PFSK-1 (cell line): ENCODE data around the gene RAB38.

Experiments
- FOXP2 ChIP-seq: optimal IDR thresholded peaks from 2 replicates; pipeline ENCODE3; 2011; ENCODE audit warnings: borderline replicate concordance, control low read depth, inconsistent platforms; ENCODE audit not compliant: insufficient read depth; ENCODE audit errors: extremely low read length, extremely low read depth
- POLR2AphosphoS5 ChIP-seq: IDR thresholded peaks from 2 replicates; pipeline ENCODE4 v1.6.1; 2012; ENCODE audit warnings: low read depth, mild to moderate bottlenecking, control low read depth, low read length, moderate library complexity
- SIN3A ChIP-seq: IDR thresholded peaks from 2 replicates; pipeline ENCODE4 v1.6.1; 2012; ENCODE audit warnings: mild to moderate bottlenecking, low read length, moderate library complexity, borderline replicate concordance; ENCODE audit not compliant: insufficient read depth
- TAF1 ChIP-seq: IDR thresholded peaks from 2 replicates; pipeline ENCODE4 v1.6.1; 2012; ENCODE audit warnings: low read length, control low read depth, borderline replicate concordance; ENCODE audit not compliant: insufficient read depth
- TF ChIP-seq, protein P1 (sequence below), 2 experiments: IDR thresholded peaks; 2 replicates each; pipeline versions ENCODE4 v1.6.1 to v1.8.0; 2011 to 2012; ENCODE audit warnings: low read depth in 2 of 2, low read length in 2 of 2, control low read depth in 1 of 2, inconsistent platforms in 1 of 2, mild to moderate bottlenecking in 1 of 2, moderate library complexity in 1 of 2; ENCODE audit not compliant: insufficient read depth in 1 of 2

DNA sequence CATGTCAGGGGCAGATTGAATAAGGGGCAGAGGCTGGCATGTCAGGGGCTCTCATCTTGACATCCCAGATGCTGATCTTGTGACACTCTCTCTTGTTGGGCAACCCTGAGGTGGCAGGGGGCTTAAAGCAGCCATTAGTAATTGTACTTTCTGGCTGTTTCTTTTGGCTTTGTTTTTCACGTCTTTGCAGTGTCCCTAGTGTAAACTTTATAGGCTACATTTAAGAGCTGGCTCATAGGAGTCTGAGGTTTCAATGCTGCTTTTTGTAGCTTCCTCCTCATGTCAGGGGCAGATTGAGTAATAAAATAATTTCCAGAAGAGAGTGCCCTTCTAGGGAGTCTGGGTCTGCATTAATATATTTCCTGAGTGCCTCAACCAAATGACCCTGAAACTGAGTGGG lies 86.1 kb downstream of the RAB38 start:
- TF ChIP-seq, protein P1, sequence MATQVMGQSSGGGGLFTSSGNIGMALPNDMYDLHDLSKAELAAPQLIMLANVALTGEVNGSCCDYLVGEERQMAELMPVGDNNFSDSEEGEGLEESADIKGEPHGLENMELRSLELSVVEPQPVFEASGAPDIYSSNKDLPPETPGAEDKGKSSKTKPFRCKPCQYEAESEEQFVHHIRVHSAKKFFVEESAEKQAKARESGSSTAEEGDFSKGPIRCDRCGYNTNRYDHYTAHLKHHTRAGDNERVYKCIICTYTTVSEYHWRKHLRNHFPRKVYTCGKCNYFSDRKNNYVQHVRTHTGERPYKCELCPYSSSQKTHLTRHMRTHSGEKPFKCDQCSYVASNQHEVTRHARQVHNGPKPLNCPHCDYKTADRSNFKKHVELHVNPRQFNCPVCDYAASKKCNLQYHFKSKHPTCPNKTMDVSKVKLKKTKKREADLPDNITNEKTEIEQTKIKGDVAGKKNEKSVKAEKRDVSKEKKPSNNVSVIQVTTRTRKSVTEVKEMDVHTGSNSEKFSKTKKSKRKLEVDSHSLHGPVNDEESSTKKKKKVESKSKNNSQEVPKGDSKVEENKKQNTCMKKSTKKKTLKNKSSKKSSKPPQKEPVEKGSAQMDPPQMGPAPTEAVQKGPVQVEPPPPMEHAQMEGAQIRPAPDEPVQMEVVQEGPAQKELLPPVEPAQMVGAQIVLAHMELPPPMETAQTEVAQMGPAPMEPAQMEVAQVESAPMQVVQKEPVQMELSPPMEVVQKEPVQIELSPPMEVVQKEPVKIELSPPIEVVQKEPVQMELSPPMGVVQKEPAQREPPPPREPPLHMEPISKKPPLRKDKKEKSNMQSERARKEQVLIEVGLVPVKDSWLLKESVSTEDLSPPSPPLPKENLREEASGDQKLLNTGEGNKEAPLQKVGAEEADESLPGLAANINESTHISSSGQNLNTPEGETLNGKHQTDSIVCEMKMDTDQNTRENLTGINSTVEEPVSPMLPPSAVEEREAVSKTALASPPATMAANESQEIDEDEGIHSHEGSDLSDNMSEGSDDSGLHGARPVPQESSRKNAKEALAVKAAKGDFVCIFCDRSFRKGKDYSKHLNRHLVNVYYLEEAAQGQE (IDR thresholded peaks at IDR 0.05; ENCODE audit: insufficient read depth in 1 of 2, low read depth in 2 of 2, low read length in 2 of 2) = no peak
- TF ChIP-seq POLR2AphosphoS5 (no peak), SIN3A (no peak), TAF1 (no peak), FOXP2 (no peak)
